Testis (tissue), 3 donors: ENCODE measurements around the gene RASSF1. TPM values are rescaled to one million over a fixed set of nuclear protein-coding genes. Genes with fewer than 3 reads are reported as not detected.

Experiments used
- DNase-seq: peaks from one replicate; pipeline ENCODE4 v3.0.0-alpha.2; 2019
- H3K27ac ChIP-seq, 2 donors: fragments of 200-600 bp; sonication (generic); one replicate each; pipeline ENCODE4 v1.5.1; 2019
- H3K27me3 ChIP-seq: fragments of 200-600 bp; sonication (generic); one replicate; pipeline ENCODE4 v1.5.1; 2019
- H3K36me3 ChIP-seq: fragments of 200-600 bp; sonication (generic); one replicate; pipeline ENCODE4 v1.5.1; 2017; ENCODE audit warnings: low read depth; ENCODE audit errors: missing control alignments
- H3K4me1 ChIP-seq: fragments of 200-600 bp; sonication (generic); one replicate; pipeline ENCODE4 v1.5.1; 2019
- H3K4me3 ChIP-seq, 2 donors: fragments of 200-600 bp; sonication (generic); one replicate each; pipeline ENCODE4 v1.5.1; 2017 to 2019
- H3K9me3 ChIP-seq: fragments of 200-600 bp; sonication (generic); one replicate; pipeline ENCODE4 v1.5.1; 2017
- POLR2A ChIP-seq: fragments of 450-650 bp; IDR thresholded peaks from one replicate; pipeline ENCODE4 v1.6.1; 2017; ENCODE audit warnings: antibody characterized with exemption, mild to moderate bottlenecking, moderate library complexity
- WGBS, 2 donors: methylation state at CpG; one replicate each; pipeline ENCODE4 v1.1.5; 2018; 5-methylcytosine and 5-hydroxymethylcytosine counted together
- intact Hi-C: fragments of 100-400 bp; cut with DNase I; formaldehyde crosslinking; loops from one replicate; pipeline ENCODE4 v1.15.1; 2023; ENCODE audit warnings: low total_unique reads
- polyA plus RNA-seq: library from polyadenylated mRNA; stranded (reverse); fragments of 350-450 nt; fragmentation: Illumina TruSeq; extraction: RNeasy Lipid Tissue Mini Kit (QIAGEN cat#74804); gene quantifications from one replicate; pipeline ENCODE4 v1.2.3, GENCODE V29; 2014; ENCODE audit warnings: low read depth, low replicate concordance; ENCODE audit not compliant: insufficient read depth
- total RNA-seq, 2 donors: library from RNA; depleted of rRNA; stranded (reverse); fragments of >200 nt; gene quantifications; one replicate each; pipeline ENCODE4 v1.2.3, GENCODE V29; 2016
- TF ChIP-seq, protein P1 (sequence below), 3 experiments: fragments of 450-650 bp in 2 of 3; fragments of 200-600 bp in 1 of 3; sonication (generic) in 1 of 3; IDR thresholded peaks; one replicate each; pipeline ENCODE4 v1.5.1; 2016 to 2019; ENCODE audit warnings: antibody characterized with exemption in 3 of 3, mild to moderate bottlenecking in 2 of 3, moderate library complexity in 1 of 3

RASSF1 gene
- total and polyA plus RNA-seq, 3 donors from 2014 or later, result 50.0 to 60.1 (median 52.2) TPM

DNA sequence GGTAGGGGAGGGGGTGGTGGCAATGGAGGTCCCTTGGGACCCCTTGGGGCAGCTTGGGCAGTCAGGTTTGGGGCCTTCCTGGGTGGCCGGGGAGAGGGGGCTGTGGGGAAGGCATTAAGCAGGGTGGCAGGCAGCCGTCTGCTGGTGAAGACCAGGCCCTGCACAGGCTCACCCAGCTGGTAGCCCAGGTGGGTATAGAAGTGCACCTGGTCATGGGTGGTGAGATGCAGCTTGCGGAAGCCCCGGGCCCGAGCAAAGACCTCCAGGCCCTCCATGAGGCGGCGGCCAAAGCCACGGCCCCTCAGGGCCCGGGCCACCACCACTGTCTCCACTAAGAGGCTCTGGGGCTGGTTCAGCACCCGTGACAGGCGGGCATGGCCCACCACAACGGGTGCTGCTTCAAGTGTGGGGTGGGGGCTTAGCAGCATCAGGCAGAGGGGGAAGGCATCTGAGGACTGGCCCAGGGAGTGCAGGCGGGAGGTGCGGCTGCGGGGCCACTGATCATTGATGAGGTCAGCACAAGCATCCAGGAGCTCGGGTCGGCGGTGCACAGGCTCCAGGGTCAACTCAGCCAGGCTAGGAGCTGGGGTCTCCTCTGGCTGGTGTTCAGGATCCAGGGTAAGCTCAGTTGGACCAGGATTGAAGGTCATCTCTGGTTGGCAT lies 43.8 kb downstream of the RASSF1 start:
- no peaks in the 10 kb centered on the region for H3K9me3 ChIP-seq
- no peak for DNase-seq
- no peak overlapping the region for H3K4me3 ChIP-seq
- WGBS, 2 donors, result 94 to 96% methylated on average over 9 to 18 of the region's 18 CpGs
- TF ChIP-seq POLR2A, result no peak
- TF ChIP-seq, protein P1, sequence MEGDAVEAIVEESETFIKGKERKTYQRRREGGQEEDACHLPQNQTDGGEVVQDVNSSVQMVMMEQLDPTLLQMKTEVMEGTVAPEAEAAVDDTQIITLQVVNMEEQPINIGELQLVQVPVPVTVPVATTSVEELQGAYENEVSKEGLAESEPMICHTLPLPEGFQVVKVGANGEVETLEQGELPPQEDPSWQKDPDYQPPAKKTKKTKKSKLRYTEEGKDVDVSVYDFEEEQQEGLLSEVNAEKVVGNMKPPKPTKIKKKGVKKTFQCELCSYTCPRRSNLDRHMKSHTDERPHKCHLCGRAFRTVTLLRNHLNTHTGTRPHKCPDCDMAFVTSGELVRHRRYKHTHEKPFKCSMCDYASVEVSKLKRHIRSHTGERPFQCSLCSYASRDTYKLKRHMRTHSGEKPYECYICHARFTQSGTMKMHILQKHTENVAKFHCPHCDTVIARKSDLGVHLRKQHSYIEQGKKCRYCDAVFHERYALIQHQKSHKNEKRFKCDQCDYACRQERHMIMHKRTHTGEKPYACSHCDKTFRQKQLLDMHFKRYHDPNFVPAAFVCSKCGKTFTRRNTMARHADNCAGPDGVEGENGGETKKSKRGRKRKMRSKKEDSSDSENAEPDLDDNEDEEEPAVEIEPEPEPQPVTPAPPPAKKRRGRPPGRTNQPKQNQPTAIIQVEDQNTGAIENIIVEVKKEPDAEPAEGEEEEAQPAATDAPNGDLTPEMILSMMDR (IDR thresholded peaks at IDR 0.05), result no peak
- H3K27me3 ChIP-seq, result no peaks in the 10 kb centered on the region
- H3K4me1 ChIP-seq, result peaks cover 21% of the 10 kb centered on the region
- intact Hi-C loops, result no loop called here
- no peaks in the 10 kb centered on the region for H3K36me3 ChIP-seq
- H3K27ac ChIP-seq, result no peak overlapping the region

DNA sequence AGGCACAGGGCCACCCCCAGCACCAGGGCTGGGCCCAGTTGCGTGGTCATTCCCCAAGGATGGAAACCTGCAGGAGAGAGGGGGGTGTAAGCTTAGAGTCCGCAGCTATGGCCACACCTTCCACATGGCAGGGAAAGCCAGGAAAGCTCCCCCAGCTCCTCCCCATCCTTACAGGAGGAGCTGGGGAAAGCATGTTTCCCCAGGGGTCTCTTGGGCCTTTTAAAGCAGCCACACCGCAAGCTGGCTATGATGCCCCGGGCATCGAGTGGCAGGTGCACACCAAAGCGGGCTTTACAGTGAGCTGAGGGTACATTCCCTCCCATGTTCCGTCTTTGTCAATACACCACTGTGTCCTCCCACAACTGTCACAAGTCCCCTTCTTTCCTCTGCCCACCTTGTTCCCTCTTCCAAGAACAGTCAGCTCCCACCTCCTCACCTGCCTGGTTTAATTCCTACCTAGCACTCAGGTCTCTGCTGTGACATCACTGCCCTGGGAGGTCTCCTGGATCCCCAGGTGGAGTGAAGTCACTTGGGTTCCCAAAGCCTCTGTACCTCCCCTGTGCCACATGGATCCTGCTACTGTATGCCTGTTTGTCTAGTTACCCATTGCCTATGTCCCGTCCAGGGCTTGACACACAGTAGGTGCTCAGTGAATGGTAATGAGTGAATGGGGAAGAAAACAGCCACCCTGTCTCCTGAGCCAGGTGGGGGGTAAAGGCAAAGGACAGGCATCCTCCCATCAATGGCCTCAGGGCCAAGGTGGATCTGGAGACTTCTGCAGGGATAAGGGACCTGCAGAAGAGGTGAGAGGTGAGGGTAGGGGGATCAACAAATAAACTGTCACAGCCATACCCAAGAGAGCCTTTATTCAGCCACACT lies 44.8 kb downstream of the RASSF1 start:
- H3K4me3 ChIP-seq, result no peak overlapping the region
- TF ChIP-seq, protein P1 (IDR thresholded peaks at IDR 0.05), result no peak
- TF ChIP-seq POLR2A, result no peak
- 82 to 91% methylated on average over 8 of the region's 8 CpGs for WGBS, 2 donors
- no peaks in the 10 kb centered on the region for H3K27me3 ChIP-seq
- H3K36me3 ChIP-seq, result no peaks in the 10 kb centered on the region
- peaks cover 31% of the 10 kb centered on the region for H3K4me1 ChIP-seq
- no peaks in the 10 kb centered on the region for H3K9me3 ChIP-seq
- DNase-seq, result no peak
- H3K27ac ChIP-seq, result no peak overlapping the region
- intact Hi-C loops, result no loop called here

DNA sequence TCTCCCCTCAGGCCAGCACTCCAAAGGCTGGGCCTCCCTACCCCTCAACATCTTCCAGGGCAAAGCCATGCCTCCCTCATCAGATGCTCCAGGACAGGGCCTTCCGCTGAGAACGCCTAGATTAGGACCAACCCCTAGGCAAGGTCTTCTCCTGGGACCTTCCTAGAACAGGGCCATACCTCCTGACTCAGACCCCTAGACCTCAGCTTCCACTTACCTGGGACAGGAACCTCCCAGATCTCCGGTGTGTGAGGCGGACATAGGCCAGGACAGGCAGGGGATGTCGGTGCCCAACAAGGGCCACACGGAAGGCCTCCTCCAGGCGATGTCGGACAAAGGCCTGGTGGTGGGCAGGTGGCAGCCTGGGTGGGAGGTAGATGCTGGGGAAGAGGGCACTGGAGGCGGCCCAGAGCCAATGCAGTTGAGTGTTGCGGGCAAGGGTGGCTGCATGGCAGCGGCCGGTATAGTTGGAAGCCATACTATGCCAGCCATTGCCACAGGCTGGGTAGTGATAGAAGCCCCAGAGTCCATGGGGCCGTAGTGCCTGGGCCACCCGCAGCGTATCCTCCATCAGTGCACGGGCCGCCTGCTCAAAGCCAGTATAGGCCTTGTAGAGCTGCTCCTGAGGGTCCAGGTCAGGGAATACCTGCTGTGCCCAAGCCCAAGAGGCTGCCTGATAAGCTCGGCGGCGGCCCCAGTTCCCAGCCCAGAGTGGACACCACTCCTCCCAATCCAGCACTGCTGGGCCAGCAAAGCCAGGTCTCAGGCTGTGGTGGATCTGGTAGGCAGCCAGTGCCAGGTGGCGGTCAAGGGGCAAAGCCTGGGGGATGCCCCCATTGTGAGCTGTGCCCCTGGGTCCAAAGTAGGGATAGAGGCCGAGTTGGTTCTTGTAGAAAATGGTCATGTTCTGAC lies 45.9 kb downstream of the RASSF1 start:
- no peak for DNase-seq
- intact Hi-C loops, result no loop called here
- Histone ChIP-seq H3K27ac (no peak overlapping the region), H3K36me3 (no peaks in the 10 kb centered on the region), H3K27me3 (no peaks in the 10 kb centered on the region), H3K4me1 (peaks cover 29% of the 10 kb centered on the region), H3K4me3 (no peak overlapping the region), H3K9me3 (no peaks in the 10 kb centered on the region)
- WGBS, 2 donors, result 92 to 93% methylated on average over 16 to 22 of the region's 22 CpGs
- no peak for TF ChIP-seq POLR2A
- TF ChIP-seq, protein P1 (IDR thresholded peaks at IDR 0.05), result no peak

DNA sequence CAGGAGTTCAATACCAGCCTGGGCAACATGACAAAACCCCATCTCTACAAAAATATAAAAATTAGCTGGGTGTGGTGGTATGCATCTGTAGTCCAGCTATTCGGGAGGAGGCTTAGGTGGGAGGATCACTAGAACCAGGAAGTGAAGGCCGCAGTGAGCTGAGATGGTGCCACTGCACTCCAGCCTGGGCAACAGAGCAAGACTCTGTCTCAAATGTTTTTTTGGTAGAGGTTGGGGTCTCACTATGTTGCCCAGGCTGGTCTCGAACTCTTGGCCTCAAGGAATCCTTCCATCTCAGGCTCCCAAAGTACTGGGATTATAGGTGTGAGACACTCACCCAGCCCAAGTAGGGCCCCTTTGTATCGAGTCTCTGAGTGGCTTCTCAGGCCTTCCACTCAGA lies 46.5 kb downstream of the RASSF1 start:
- no peaks in the 10 kb centered on the region for H3K36me3 ChIP-seq
- H3K9me3 ChIP-seq, result no peaks in the 10 kb centered on the region
- DNase-seq, result no peak
- H3K27ac ChIP-seq, result no peak overlapping the region
- H3K4me3 ChIP-seq, result no peak overlapping the region
- WGBS, 2 donors, result 88 to 90% methylated on average over 4 of the region's 4 CpGs
- intact Hi-C loops, result no loop called here
- peaks cover 29% of the 10 kb centered on the region for H3K4me1 ChIP-seq
- TF ChIP-seq, protein P1 (IDR thresholded peaks at IDR 0.05), result no peak
- TF ChIP-seq POLR2A, result no peak
- no peaks in the 10 kb centered on the region for H3K27me3 ChIP-seq
